H54 (cell line): ENCODE data around the gene ATP6V1A.

Source experiments
- DNase-seq: peaks from one replicate; pipeline ENCODE4 v3.0.0; 2011; ENCODE audit warnings: low spot score, mixed read lengths; ENCODE audit not compliant: insufficient read length
- FAIRE-seq: peaks from 3 replicates; lab custom pipeline; 2011; peaks lifted over from hg19 to GRCh38; lab: Jason Lieb, UNC
- POLR2A ChIP-seq: IDR thresholded peaks from 2 replicates; pipeline ENCODE4 v1.6.1; 2011; ENCODE audit warnings: low read depth, mild to moderate bottlenecking, low read length

ATP6V1A gene

GRCh38 chr3:113736548-113737089 is 10.2 kb upstream of the ATP6V1A start:
- TF ChIP-seq POLR2A: no peak
- DNase-seq (no peak), FAIRE-seq (peak; percentile 94)

- TF ChIP-seq POLR2A: no peak
- peak; percentile 43 for FAIRE-seq
- DNase-seq: no peak
These were observed 5.7 kb upstream of the ATP6V1A start for GRCh38 chr3:113741086-113741485.

GRCh38 chr3:113741620-113742019 is 5.2 kb upstream of the ATP6V1A start:
- FAIRE-seq (peak; percentile 57), DNase-seq (no peak)
- no peak for TF ChIP-seq POLR2A

DNA sequence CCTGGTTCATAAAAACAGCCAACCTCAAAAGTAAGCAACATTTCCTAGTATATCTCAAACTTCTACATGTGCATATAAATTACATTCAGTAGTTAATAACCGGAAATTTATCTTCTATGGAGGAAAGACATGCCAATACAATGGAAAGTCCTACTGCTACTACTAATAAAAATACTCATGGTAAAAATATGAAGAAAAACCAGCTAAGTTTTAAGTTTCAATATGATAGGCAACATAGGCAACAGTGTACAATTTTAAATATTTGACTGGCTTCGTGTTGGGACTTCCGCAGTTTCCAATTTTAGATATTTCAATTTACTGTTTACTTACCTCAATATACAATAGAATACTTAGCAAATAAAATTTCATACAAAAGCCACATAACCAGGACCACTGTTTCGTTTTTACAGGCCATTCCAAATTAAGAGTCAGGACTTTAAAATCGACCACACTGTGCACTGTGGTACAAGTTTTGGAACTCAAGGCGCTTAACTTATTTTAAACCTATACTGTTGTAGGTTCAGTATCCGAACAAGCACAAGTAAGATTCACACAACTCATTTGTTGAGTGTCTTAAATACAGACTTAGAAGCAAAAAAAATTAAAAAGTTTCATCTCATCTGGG is 3.7 kb upstream of the ATP6V1A start:
- FAIRE-seq (no peak), DNase-seq (no peak)
- TF ChIP-seq POLR2A: no peak

DNA sequence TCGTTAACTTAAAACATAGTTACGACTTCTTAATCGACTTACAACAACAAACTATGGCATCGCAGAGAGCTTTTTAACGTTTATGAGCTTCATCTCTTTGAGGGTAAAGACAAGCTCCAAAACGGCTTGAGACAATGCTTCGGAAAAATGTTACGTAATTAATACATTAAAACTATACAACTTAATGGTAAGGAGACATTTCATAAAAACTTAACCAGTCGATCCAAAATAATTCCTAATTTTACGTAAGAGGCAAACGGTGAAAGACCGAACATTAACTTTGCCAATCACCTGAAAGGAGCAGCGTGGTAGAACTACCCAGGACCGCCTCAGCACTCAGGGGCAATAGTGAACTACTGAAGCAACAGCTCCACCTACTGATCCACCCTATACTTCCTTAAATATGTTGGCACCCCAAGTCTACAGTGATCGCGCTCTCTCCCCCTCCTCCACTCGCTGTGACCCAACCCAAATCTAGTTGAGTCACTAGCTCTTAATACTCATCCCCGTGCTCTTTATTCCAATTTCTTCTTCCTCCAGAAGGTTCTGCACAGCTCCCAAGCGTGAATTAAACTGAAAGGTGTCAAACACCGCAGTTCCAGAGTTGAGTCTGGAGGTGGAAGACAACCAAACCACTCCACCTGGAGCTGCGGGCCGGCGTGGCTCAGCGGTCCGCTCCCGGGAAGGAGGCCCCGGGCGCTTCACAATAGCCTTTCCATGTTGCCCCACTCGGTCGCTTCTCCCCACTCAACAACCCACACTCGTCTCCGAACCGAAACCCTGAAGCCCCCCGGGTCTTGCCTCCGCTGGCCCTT is 1.7 kb upstream of the ATP6V1A start:
- TF ChIP-seq POLR2A: no peak
- DNase-seq: peak; percentile 57
- peak; percentile 97 for FAIRE-seq

GRCh38 chr3:113745756-113746547 is 883 bp upstream of the ATP6V1A start, which contains the start of gene NAA50:
Gene NAA50, minus strand, starts transcription at chr3:113746249. Its CDS starts 300 bp downstream, at chr3:113745949.
- TF ChIP-seq POLR2A: peak; percentile 87
- peak; percentile 65 for DNase-seq
- FAIRE-seq: no peak

DNA sequence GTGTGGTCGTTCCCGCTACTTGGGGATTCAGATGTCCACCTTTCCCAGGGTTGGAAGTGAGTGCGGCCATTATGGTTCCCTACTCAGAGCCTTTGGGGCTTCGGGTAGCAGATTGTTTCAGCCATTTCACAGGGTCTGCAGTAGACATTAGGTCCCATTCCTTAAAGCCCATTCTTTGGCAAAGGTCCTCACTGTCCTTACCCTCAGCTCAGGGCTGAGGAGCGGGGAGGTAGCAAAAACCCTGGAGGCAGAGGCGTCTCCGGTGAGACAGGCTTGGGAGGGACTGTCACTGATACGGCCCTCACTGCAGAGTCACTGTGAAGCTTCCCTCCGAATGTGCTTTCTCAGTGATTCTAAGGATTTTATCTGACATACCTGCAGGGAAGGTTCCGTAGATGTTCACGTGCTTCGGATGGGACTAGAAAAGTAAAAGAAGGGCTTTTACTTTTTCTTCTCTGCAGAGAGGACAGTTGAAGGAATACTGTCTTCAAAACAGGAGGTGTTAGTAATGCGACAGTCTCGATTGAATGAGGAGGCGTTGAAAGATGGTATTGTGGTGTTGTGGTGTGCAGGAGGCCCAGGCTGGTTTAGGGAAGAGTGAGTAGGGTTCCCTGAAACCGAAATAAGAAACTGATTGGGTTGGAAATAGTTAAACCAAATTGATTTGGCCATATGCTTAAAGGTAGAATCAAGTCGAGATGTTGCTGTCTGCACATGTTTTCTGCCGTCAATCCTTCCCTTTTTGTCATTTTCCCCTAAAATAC is 630 bp downstream of the ATP6V1A start:
- FAIRE-seq: peak; percentile 65
- no peak for DNase-seq
- no peak for TF ChIP-seq POLR2A

DNA sequence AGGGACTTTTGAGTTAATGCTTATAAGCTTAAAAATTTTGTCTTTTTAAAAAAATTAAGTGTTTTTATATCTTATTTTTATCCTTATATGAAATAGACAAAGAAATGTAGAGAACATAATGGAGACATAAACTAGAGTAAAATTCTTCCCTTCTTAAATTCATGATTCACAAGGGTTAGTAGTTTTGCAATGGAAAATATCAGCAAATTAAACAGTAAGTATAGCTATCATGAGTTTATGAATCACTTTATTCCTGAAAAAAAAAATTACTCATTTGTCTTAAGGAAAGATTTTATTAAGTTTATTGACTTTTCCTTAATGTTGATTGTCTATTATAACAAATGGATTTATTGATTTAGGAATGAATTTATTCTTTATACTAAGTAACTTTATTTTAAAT is 4.3 kb downstream of the ATP6V1A start:
- TF ChIP-seq POLR2A: no peak
- no peak for DNase-seq
- FAIRE-seq: no peak

DNA sequence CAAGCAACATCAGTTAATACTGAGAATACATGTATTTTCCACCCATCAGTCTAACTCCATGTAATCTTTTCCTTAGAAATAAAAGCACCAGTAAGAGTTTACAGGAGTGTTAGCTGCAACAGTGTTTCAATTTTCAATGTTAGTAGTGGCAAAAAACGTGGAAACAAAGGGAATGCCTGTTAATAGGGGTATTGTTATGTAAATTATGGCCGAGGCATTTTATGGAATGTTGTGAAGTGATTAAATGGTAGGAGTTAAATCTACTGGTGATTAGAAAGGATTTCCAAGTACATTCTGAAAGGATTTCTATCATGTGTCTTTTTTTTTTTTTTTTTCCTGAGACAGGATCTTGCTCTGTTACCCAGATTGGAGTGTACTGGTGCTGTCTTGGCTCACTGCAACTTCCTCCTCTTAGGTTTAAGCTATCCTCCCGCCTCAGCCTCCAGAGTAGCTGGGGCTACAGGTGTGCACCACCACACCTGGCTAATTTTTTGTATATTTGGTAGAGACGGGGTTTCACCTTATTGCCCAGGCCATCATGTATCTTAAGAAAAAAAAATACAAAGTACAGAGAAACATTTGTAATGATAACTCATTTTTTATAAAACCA is 6.6 kb downstream of the ATP6V1A start:
- no peak for TF ChIP-seq POLR2A
- no peak for FAIRE-seq
- no peak for DNase-seq

DNA sequence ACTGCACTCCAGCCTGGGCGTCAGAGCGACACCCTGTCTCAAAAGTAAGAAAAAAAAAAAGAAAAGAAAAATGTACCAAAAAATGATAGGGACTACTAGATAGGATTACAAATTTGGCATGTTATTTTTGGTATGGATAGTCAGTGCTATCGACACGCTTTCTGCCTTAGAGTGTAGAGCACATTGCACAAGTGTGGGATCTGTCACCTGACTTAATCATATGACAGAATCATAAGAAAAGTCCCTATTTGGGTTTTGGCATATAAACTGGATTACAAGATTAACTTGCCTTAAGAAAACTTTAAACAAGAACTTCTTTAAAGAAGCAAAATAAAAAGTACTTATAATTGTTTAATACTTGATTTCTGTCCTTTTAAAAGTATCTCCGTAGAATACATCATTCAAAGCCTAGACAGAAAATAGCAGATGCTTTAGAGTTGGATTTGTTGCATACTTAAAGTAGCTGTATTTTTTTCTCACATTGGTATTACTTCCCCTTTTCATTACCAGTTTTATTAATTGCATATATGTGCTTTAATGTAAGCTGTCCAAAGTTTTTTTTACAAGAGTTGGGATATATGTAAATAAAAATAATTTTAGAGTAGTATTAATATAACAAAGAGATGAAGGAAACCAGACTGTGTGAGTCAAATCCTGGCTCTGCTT is 7.8 kb downstream of the ATP6V1A start:
- FAIRE-seq: no peak

DNA sequence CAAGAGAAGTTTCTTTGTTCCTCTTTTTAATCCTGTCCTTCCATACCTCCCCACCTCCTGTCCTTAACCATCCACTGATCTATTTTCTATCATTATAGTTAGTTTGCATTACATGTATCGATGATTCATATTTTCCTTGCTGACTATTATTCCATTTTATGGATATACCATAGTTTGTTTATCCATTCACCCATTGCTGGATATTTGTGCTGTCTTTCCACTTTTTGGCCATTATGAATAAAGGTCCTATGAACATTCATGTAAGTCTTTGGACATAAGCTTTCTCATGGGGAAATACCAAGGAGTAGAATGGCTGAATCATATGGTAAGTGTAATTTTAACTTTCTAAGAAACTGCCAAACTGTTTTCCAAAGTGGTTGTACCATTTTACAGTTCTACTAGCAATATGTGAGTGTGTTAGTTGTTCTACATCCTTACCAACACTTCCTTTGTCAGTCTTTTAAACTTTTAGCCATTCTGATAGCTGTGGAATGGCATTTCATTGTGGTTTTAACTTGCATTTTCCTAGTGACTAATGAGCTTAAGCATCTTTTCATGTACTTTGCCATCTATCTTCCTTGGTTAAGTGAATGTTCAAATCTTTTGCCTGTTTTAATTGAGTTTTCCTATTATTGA is 11.7 kb downstream of the ATP6V1A start:
- TF ChIP-seq POLR2A: no peak
- FAIRE-seq (peak; percentile 89), DNase-seq (no peak)

More for the DNA sequence above, 7.8 kb downstream of the ATP6V1A start:
- no peak for DNase-seq
- no peak for TF ChIP-seq POLR2A

GRCh38 chr3:113764698-113765097 is 17.9 kb downstream of the ATP6V1A start:
- no peak for FAIRE-seq
- TF ChIP-seq POLR2A: no peak
- DNase-seq: no peak
